Spinal cord (tissue), 10 donors: ENCODE data around the gene TCF15. TPM values are rescaled to one million over a fixed set of nuclear protein-coding genes. Genes with fewer than 3 reads are reported as not detected.

Source experiments
- DNase-seq, 6 donors: peaks; one replicate each; pipeline versions ENCODE4 v3.0.0 to v3.0.0-alpha.2; 2013 to 2015; ENCODE audit warnings: low spot score in 6 of 6, low read depth in 4 of 6
- H3K27ac ChIP-seq: one replicate; pipeline ENCODE4 v1.5.1; 2013; ENCODE audit warnings: low read depth, low read length, control low read depth
- H3K27me3 ChIP-seq: one replicate; pipeline ENCODE4 v1.6.1; 2013; ENCODE audit warnings: low read length; ENCODE audit not compliant: control insufficient read depth, insufficient read depth
- H3K36me3 ChIP-seq: one replicate; pipeline ENCODE4 v1.6.1; 2013; ENCODE audit warnings: low read length; ENCODE audit not compliant: control insufficient read depth, insufficient read depth
- H3K4me1 ChIP-seq: one replicate; pipeline ENCODE4 v1.6.1; 2013; ENCODE audit warnings: low read length; ENCODE audit not compliant: control insufficient read depth, insufficient read depth
- H3K4me3 ChIP-seq: one replicate; pipeline ENCODE4 v1.5.1; 2013; ENCODE audit warnings: low read depth, low read length, control low read depth
- H3K9me3 ChIP-seq: one replicate; pipeline ENCODE4 v1.6.1; 2013; ENCODE audit warnings: low read length; ENCODE audit not compliant: control insufficient read depth, insufficient read depth
- WGBS: methylation state at CpG from one replicate; pipeline ENCODE4 v1.1.5; 2013; ENCODE audit warnings: missing lambda C conversion rate; ENCODE audit not compliant: insufficient coverage; 5-methylcytosine and 5-hydroxymethylcytosine counted together
- polyA plus RNA-seq, 2 donors: library from polyadenylated mRNA; unstranded; fragments of 120-200 nt; gene quantifications; one replicate each; pipeline ENCODE4 v1.2.1, GENCODE V29; 2013; ENCODE audit not compliant: insufficient read length in 2 of 2
- total RNA-seq, 2 donors: library from RNA; depleted of rRNA in 1 of 2; stranded (reverse); fragments of 120-200 nt in 1 of 2; fragments of >200 nt in 1 of 2; gene quantifications; one replicate each; pipeline versions ENCODE4 v1.2.3 to v1.2.4, GENCODE V29; 2013 to 2014
- donor health status: healthy.

TCF15 gene
- total and polyA plus RNA-seq, 4 donors, result 0.40 to 1.8 (median 1.7) TPM

DNA sequence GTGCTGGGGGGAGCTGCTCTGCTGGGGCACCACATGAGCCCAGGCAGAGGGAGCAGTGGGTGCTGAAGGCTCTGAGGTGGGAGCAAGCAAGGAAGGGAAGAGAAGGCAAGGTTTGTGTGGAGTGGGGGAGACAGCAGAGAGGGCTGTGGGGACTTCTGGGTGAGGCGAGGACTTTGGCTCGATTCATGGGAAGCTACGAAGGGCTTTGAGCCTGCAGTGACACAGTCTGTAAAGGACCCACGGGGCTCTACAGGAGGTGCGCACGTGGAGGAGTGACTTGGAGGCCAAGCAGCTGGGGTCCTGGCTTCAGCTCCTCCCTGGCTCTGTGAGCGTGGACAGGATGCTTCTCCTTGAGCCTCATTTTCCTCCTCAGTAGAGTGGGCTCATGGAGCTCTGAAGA lies 37.4 kb downstream of the TCF15 start:
- Histone ChIP-seq H3K9me3 (no peaks in the 10 kb centered on the region), H3K4me3 (no peak overlapping the region), H3K27me3 (peaks cover 4% of the 10 kb centered on the region), H3K4me1 (peaks cover 29% of the 10 kb centered on the region), H3K36me3 (no peaks in the 10 kb centered on the region), H3K27ac (peak overlapping the region; percentile 47)
- DNase-seq, result no peak
- WGBS, result 54% methylated on average over 7 of the region's 7 CpGs

DNA sequence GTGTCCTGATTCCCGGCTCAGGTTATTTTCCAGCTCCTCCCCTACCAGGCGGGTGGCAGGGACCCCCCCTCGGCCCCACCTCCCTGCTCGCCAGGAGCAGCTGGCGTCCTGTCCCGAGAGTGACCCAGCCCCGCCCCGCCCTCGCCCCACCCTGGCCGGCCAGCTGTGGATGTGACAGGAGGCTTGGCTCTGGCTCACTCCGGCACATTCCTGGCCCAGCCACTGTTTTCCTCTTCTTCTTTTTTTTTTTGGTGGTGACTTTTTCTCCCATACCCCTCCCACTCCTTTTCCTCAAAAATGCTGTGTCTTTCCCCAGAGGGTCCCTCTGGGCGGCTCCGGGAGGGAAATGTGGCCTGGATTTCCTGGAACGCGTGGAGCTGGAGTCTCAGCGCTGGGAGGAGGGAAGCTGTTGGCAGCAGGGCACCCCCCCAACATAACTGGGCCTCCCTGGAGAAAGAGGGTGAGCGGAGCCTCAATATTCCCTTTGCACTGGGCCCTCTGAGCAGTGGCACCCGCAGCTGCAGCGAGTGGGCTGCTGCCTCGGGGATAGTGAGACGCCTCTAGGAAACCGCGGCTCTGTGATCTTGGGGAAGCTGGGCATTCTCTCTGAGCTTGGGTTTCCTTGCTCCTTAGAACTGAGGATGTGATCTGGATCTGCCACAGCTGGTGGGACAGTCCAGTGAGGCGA lies 38.2 kb downstream of the TCF15 start:
- no peaks in the 10 kb centered on the region for H3K9me3 ChIP-seq
- DNase-seq, result peak in 2 of 6 donors; percentile 41
- H3K4me1 ChIP-seq, result peaks cover 32% of the 10 kb centered on the region
- H3K36me3 ChIP-seq, result no peaks in the 10 kb centered on the region
- peaks cover 4% of the 10 kb centered on the region for H3K27me3 ChIP-seq
- H3K4me3 ChIP-seq, result no peak overlapping the region
- peak overlapping the region; percentile 25 for H3K27ac ChIP-seq
- 19% methylated on average over 17 of the region's 24 CpGs for WGBS

DNA sequence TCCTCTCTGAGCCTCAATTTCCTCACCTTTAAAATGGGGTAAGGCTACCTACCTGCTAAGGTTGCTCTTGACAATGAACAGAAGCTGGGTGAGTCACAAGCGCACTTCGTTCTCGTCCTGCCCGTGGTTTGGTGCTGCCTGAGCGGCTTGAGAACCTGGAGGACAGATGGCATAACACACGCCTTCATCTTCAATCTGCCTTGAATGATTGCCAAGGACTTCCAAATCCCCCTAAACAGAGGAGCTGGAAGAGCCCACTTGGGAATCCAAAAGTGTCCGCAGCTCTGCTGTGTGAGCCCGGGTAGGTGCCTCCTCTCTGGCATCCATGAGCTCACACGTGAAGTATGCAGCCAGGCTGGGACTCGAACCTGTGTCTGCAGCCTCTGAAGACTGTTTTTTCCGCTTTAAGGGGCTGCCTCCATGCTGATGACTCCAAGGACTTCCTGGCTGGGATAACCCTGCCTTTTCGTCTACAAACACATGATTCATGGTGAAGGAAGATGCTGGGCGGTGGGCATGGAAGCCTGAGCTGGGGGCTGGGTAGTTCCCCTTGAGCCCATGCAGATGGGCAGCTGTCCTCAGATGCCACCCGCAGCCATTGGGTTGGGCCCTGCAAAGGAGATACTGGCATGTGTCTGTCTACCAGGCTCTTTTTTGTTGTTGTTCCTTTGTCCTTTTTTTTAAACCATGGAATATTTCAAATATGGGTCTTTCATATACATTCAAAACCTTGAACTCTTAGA lies 41.3 kb downstream of the TCF15 start:
- Histone ChIP-seq H3K4me3 (no peak overlapping the region), H3K4me1 (peaks cover 32% of the 10 kb centered on the region), H3K9me3 (no peaks in the 10 kb centered on the region), H3K36me3 (no peaks in the 10 kb centered on the region), H3K27ac (no peak overlapping the region), H3K27me3 (peaks cover 4% of the 10 kb centered on the region)
- WGBS, result 71% methylated on average over 12 of the region's 14 CpGs
- DNase-seq, result peak in 1 of 6 donors; percentile 6

DNA sequence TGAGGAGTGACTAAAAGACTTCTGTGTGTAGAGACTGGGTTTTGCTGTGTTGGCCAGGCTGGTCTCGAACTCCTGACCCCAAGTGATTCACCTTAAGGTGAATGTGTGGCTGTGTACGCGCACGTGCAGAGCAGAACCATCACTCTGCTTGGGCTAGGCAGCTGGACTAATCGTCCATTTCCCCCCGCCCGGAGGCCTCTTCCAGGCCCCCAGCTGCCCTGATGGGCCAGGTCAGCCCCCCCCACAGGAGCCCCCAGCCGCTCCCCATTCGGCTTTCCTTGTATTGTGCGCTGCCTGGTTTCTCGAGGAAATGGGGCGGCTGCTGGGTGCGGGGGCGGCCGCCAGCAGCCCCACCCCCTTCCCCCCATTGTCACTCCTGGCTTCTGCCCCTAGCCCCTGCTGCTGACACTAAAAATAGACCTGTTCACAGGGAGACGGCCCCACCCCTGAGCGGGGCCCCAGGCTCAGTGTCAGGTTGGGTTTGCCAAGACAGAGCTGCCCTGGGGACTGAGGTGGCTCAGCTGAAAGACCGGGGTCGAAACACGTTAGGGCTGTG lies 41.9 kb downstream of the TCF15 start:
- no peak for DNase-seq
- 56% methylated on average over 7 of the region's 20 CpGs for WGBS

DNA sequence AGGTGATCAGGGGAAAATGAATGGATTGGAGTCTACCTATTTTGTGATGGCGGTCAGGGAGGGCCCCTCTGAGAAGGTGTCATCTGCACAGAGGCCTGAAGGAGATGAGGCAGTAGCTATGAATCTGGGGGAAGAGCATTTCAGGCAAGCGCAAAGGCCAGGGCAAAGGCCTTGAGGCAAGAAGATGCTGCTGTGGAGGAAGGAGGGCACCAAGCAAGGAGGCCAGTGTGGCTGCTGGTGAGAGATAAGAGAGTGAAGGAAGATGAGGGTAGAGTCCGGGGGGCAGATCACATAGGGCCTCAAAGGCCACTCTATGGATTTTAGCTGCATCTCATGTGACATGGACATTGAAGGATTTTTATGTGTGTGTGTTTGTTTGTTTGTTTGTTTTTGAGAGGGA lies 45.9 kb downstream of the TCF15 start:
- H3K4me3 ChIP-seq, result no peak overlapping the region
- peaks cover 17% of the 10 kb centered on the region for H3K4me1 ChIP-seq
- H3K9me3 ChIP-seq, result no peaks in the 10 kb centered on the region
- no peaks in the 10 kb centered on the region for H3K36me3 ChIP-seq
- H3K27ac ChIP-seq, result no peak overlapping the region
- no peak for DNase-seq
- no peaks in the 10 kb centered on the region for H3K27me3 ChIP-seq
- 96% methylated on average over 3 of the region's 3 CpGs for WGBS

More for the DNA sequence above, 41.9 kb downstream of the TCF15 start:
- H3K27ac ChIP-seq, result no peak overlapping the region
- H3K4me3 ChIP-seq, result no peak overlapping the region
- peaks cover 32% of the 10 kb centered on the region for H3K4me1 ChIP-seq
- H3K36me3 ChIP-seq, result no peaks in the 10 kb centered on the region
- H3K27me3 ChIP-seq, result peaks cover 4% of the 10 kb centered on the region
- no peaks in the 10 kb centered on the region for H3K9me3 ChIP-seq

DNA sequence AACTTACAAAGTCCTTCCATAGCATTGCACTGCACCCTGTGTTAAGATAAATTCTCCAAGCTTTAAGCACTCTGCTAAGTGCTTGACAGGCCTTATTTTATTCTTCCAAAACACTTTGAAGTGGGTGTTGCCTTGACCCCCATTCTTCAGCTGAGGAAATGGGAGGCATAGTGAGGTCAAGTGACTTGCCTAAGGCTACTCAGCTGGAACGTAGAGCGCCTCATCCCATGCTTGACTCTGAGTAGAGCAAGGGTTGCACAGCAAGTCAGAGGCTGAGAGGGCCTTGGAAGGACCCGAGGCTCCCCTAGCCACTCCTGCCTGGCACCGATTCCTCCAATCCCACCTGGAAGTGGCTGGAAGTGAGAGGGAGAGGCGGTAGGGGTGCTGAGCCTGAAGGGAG lies 46.9 kb downstream of the TCF15 start:
- no peak overlapping the region for H3K27ac ChIP-seq
- DNase-seq, result no peak
- H3K36me3 ChIP-seq, result no peaks in the 10 kb centered on the region
- peaks cover 8% of the 10 kb centered on the region for H3K4me1 ChIP-seq
- no peaks in the 10 kb centered on the region for H3K27me3 ChIP-seq
- H3K9me3 ChIP-seq, result no peaks in the 10 kb centered on the region
- no peak overlapping the region for H3K4me3 ChIP-seq
- 78% methylated on average over 4 of the region's 5 CpGs for WGBS

DNA sequence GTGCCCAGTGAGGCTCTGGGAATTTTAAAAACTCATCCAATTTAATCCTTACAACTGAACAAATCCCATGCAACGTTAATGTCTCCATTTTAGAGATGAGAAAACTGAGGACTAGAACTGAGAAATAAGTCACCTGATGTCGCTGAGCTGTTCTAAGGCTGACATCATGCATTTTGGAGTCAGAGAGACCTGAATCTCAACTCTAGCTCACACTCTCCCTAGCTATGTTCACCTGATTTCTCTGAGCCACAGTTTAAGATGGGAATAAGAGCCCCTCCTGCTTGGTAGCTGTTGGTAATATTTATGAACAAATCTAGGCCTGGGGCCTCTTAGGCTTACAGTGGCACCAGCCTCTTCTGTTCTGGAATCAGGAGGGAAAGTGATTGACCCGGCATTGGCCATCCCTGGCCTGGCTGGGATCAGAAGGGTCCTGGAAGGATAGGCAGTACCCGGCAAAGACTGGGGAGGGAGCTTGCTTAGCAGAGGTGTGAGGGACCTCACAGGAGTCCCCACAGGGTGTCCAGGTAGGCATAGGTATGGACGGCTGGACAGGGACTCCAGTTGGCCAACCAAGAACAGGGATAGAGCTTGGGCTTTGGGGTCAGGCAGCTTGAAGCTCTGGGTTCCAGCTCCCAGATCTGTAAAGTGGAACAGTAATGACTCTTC lies 47.7 kb downstream of the TCF15 start:
- 66% methylated on average over 4 of the region's 5 CpGs for WGBS

DNA sequence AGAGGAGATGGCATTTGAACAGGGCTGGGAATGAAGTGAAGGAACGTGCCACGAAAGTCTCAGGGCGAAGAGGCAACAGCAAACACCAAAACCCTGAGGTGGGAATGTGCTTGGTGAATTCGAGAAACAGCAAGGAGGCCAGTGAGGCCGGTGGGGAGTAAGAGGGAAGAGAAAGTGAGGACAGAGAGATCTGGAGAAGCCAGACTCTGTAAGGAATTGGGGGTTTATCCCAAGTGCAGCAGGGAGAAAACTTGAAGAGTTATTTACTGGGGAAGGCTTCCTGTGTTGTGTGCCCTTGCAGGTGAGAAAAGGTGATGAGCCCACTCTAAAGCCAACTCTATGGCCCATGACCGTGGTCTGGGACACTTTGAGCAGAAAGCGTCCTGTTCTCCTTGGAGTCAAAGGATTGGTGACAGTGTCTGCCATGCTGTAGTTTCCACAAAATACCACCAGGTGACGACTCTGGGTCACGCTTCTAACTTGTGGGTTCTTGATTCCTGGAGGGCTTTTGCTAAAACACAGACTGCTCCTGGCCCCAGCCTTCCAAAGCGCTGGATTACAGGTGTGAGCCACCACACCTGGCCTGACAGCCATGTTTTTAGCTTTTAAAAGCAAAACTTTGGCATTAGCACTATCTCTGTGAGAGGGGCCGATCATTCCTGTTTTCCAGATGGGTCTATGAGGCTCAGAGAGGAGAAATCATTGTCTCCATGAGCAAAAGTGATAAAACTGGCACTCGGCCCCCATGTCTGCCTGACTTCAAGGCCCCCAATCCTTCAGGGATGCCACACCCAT lies 48.5 kb downstream of the TCF15 start:
- no peak overlapping the region for H3K4me3 ChIP-seq
- H3K27ac ChIP-seq, result no peak overlapping the region
- no peaks in the 10 kb centered on the region for H3K27me3 ChIP-seq
- no peaks in the 10 kb centered on the region for H3K9me3 ChIP-seq
- peak in 5 of 6 donors; percentile 45 to 91 (median 68) for DNase-seq
- H3K36me3 ChIP-seq, result no peaks in the 10 kb centered on the region
- WGBS, result 42% methylated on average over 12 of the region's 12 CpGs
- H3K4me1 ChIP-seq, result no peaks in the 10 kb centered on the region

More for the DNA sequence above, 47.7 kb downstream of the TCF15 start:
- Histone ChIP-seq H3K4me3 (no peak overlapping the region), H3K4me1 (peaks cover under 1% of the 10 kb centered on the region), H3K36me3 (no peaks in the 10 kb centered on the region), H3K27ac (no peak overlapping the region), H3K27me3 (no peaks in the 10 kb centered on the region), H3K9me3 (no peaks in the 10 kb centered on the region)
- DNase-seq, result no peak

DNA sequence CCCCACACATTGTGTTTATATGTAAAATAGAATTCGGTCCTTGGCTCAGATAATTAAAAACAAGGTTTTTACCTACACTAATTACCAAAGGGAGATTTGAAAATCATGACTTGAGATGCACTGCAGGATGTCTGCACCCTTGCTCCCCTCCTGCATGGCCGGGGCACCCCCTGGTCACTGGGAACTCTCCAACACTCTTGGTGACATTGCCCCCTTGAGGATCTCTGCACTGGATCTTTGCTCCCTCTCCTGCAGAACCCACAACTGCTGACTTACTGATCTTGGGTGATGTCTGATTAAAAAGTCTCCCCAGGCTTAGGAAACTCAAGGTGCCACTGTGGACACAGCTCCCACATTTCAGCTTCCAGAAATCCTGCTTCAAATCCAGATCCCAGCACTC lies 49.4 kb downstream of the TCF15 start:
- H3K9me3 ChIP-seq, result no peaks in the 10 kb centered on the region
- H3K27me3 ChIP-seq, result no peaks in the 10 kb centered on the region
- H3K27ac ChIP-seq, result no peak overlapping the region
- no peak for DNase-seq
- WGBS, result no CpG with 5 or more reads among the region's 2 CpGs
- no peak overlapping the region for H3K4me3 ChIP-seq
- no peaks in the 10 kb centered on the region for H3K36me3 ChIP-seq
- no peaks in the 10 kb centered on the region for H3K4me1 ChIP-seq
